Uterus (tissue), 2 donors: ENCODE data around the gene ARHGAP5.

Experiments used
- POLR2A ChIP-seq, 2 donors: fragments of 450-650 bp; IDR thresholded peaks; one replicate each; pipeline ENCODE4 v1.6.1; 2016; ENCODE audit warnings: antibody characterized with exemption in 2 of 2, mild to moderate bottlenecking in 1 of 2, moderate library complexity in 1 of 2
- TF ChIP-seq, protein P1 (sequence below), 4 experiments: fragments of 200-600 bp in 2 of 4; fragments of 450-650 bp in 2 of 4; sonication (generic) in 2 of 4; IDR thresholded peaks; one replicate each; pipeline ENCODE4 v1.5.1; 2016 to 2019; ENCODE audit warnings: antibody characterized with exemption in 4 of 4, mild to moderate bottlenecking in 2 of 4, moderate library complexity in 1 of 4

DNA sequence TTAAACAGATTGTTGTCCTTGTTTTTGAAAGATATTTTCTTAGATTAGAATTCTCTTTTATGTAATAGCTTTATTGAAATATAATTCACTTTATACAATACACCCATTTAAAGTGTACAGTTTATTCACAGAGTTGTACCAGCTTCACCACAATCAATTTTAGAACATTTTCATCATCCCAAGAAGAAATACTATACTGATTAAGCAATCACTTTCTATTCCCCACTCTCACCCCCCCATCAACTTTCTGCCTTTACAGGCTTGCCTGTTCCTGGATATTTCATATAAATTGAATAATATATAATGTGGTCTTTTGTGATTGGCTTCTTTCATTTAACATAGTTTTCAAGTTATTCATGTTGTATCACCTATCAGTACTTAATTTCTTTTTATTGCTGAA is 44.4 kb downstream of the ARHGAP5 start:
- TF ChIP-seq, protein P1, sequence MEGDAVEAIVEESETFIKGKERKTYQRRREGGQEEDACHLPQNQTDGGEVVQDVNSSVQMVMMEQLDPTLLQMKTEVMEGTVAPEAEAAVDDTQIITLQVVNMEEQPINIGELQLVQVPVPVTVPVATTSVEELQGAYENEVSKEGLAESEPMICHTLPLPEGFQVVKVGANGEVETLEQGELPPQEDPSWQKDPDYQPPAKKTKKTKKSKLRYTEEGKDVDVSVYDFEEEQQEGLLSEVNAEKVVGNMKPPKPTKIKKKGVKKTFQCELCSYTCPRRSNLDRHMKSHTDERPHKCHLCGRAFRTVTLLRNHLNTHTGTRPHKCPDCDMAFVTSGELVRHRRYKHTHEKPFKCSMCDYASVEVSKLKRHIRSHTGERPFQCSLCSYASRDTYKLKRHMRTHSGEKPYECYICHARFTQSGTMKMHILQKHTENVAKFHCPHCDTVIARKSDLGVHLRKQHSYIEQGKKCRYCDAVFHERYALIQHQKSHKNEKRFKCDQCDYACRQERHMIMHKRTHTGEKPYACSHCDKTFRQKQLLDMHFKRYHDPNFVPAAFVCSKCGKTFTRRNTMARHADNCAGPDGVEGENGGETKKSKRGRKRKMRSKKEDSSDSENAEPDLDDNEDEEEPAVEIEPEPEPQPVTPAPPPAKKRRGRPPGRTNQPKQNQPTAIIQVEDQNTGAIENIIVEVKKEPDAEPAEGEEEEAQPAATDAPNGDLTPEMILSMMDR (IDR thresholded peaks at IDR 0.05): no peak
- TF ChIP-seq POLR2A (IDR thresholded peaks at IDR 0.05): no peak
